ENCODE data around the gene CBFA2T2. TPM values are rescaled to one million over a fixed set of nuclear protein-coding genes. Genes with fewer than 3 reads are reported as not detected.
A peak's percentile ranks its signal among the peaks of the same experiment; 100 is the strongest.

Gene CBFA2T2
- total RNA-seq, 1 donor from 2014 or later, result 15.7 TPM

DNA sequence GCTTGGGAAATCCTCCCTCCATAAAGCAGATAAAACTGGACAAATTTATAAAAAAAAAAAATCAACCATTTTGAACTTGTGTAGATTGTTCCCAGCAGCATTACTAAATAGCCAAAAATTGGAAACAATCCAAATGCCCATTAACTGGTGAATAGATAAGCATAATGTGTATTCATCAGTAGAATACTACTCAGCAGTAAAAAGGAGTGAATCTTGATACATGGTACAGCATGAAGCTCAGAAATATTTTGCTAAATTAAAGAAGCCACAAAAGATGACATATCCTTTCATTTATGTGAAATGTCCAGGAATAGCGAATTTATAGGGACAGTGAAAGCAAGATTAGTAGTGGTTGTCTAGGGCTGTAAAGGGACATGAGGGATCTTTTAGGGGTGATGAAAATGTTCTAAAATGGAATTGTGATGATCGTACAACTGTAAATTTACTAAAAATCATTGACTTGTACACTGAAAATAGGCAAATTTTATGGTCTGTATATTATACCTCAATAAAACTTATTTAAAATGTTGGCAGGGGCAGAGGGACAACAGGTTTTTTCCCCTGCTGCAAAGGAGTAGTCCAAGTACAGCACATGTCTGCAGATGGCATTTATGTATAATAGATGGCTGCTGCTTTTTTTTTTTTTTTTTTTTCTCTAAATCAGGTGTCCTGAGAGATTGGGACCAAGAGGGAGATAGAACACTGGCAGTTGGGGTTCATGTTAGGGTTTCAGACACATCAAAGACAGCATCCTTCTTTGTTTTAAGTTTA, 59.5 kb downstream of the CBFA2T2 start:
- Histone ChIP-seq H3K27ac (no peak overlapping the region), H3K4me1 (peaks cover 4% of the 10 kb centered on the region), H3K9me3 (no peaks in the 10 kb centered on the region), H3K36me3 (no peaks in the 10 kb centered on the region), H3K4me3 (no peak overlapping the region), H3K27me3 (no peaks in the 10 kb centered on the region)
- intact Hi-C loops (cut with DNase I), result no loop called here
- TF ChIP-seq, protein P1, sequence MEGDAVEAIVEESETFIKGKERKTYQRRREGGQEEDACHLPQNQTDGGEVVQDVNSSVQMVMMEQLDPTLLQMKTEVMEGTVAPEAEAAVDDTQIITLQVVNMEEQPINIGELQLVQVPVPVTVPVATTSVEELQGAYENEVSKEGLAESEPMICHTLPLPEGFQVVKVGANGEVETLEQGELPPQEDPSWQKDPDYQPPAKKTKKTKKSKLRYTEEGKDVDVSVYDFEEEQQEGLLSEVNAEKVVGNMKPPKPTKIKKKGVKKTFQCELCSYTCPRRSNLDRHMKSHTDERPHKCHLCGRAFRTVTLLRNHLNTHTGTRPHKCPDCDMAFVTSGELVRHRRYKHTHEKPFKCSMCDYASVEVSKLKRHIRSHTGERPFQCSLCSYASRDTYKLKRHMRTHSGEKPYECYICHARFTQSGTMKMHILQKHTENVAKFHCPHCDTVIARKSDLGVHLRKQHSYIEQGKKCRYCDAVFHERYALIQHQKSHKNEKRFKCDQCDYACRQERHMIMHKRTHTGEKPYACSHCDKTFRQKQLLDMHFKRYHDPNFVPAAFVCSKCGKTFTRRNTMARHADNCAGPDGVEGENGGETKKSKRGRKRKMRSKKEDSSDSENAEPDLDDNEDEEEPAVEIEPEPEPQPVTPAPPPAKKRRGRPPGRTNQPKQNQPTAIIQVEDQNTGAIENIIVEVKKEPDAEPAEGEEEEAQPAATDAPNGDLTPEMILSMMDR (IDR thresholded peaks at IDR 0.05), result no peak
- ATAC-seq (no peak), DNase-seq (no peak)

DNA sequence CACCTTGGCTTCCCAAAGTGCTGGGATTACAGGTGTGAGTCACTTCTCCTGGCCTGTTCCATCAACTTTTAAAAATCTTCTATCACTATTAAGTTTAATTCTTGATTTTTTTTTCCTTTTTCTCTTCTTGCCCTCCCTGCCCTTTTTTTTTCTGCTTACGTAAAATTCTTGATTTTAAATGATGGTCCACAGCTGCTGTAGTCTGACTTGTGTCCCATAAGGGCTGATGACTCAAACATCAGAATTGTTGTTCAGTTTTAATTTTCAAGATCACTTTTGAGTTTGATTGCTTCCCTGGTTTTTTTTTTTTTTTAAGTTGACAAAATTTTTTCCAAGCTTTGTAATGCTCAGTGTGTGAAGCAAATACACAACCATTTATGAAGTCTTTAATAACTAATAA, 61.9 kb downstream of the CBFA2T2 start:
- H3K36me3 ChIP-seq, result no peaks in the 10 kb centered on the region
- no peak overlapping the region for H3K4me3 ChIP-seq
- TF ChIP-seq, protein P1 (IDR thresholded peaks at IDR 0.05), result no peak
- no peak overlapping the region for H3K27ac ChIP-seq
- DNase-seq (no peak), ATAC-seq (no peak)
- H3K27me3 ChIP-seq, result no peaks in the 10 kb centered on the region
- no peaks in the 10 kb centered on the region for H3K9me3 ChIP-seq
- intact Hi-C loops (cut with DNase I), result no loop called here
- H3K4me1 ChIP-seq, result peaks cover 17% of the 10 kb centered on the region

DNA sequence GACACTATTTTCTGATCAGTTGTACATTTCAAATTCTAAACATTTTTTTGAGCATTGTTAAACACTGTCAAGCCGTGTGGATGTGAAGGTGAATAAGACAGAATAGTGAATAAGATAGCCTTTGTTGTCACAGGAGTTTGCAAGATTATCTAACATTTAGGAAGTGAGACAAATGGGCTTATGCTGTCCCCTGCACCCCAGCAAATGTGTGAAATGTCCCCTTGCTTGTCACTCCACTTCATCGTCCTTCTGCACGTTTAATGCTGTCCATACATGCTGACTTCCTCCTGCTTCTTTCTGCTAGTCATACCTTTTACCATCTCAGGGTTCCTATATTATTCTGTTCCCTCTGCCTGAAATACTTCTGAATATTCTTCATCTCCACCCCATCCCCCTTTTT, 62.6 kb downstream of the CBFA2T2 start:
- peaks cover 17% of the 10 kb centered on the region for H3K4me1 ChIP-seq
- H3K27ac ChIP-seq, result no peak overlapping the region
- no peak overlapping the region for H3K4me3 ChIP-seq
- no peak for DNase-seq
- H3K9me3 ChIP-seq, result no peaks in the 10 kb centered on the region
- no peaks in the 10 kb centered on the region for H3K36me3 ChIP-seq
- H3K27me3 ChIP-seq, result no peaks in the 10 kb centered on the region
- no peak for ATAC-seq
- TF ChIP-seq, protein P1 (IDR thresholded peaks at IDR 0.05), result no peak
- intact Hi-C loops (cut with DNase I), result no loop called here

GRCh38 chr20:33553516-33553915, 63.6 kb downstream of the CBFA2T2 start:
- Histone ChIP-seq H3K9me3 (no peaks in the 10 kb centered on the region), H3K27me3 (no peaks in the 10 kb centered on the region), H3K36me3 (no peaks in the 10 kb centered on the region), H3K4me3 (no peak overlapping the region), H3K27ac (no peak overlapping the region), H3K4me1 (peaks cover 17% of the 10 kb centered on the region)
- TF ChIP-seq, protein P1 (IDR thresholded peaks at IDR 0.05), result no peak
- intact Hi-C loops (cut with DNase I), result no loop called here
- ATAC-seq (no peak), DNase-seq (no peak)

- Histone ChIP-seq H3K27ac (peak overlapping the region; percentile 24), H3K4me3 (no peak overlapping the region), H3K27me3 (no peaks in the 10 kb centered on the region), H3K9me3 (no peaks in the 10 kb centered on the region), H3K4me1 (peaks cover 17% of the 10 kb centered on the region), H3K36me3 (no peaks in the 10 kb centered on the region)
- TF ChIP-seq, protein P1 (IDR thresholded peaks at IDR 0.05), result no peak
- intact Hi-C loops (cut with DNase I), result no loop called here
- ATAC-seq, result peak; percentile 89
- no peak for DNase-seq
Measured at GRCh38 chr20:33554914-33555420, 65.1 kb downstream of the CBFA2T2 start.

Data from upper lobe of right lung (tissue), 1 donor.